HG03280 (cell line): ENCODE data around the gene IL25.
"Not testable (repeated sequence)": the region's sequence is repeated elsewhere in the genome, so short reads cannot be mapped to it uniquely, and the experiment has no call there.

Experiments
- ATAC-seq: cut with Tn5 transposase; IDR thresholded peaks from one replicate; pipeline ENCODE4 v1.9.1; 2021; ENCODE audit warnings: mild to moderate bottlenecking, moderate library complexity; ENCODE audit not compliant: unreplicated experiment

The IL25 gene

GRCh38 chr14:23372509-23372908, at the start of gene IL25:
Gene IL25, plus strand, starts transcription at chr14:23372809.
- ATAC-seq = no peak

GRCh38 chr14:23323838-23324454, 48.7 kb upstream of the IL25 start:
- ATAC-seq = no peak

- no peak for ATAC-seq
Observed at GRCh38 chr14:23324455-23324846, 48.2 kb upstream of the IL25 start.

GRCh38 chr14:23324993-23325392, 47.6 kb upstream of the IL25 start:
- no peak for ATAC-seq

- not testable (repeated sequence) for ATAC-seq
Observed at GRCh38 chr14:23325746-23326145, 46.9 kb upstream of the IL25 start.

GRCh38 chr14:23326491-23327332, 45.9 kb upstream of the IL25 start:
- ATAC-seq = no peak

GRCh38 chr14:23327947-23328744, 44.5 kb upstream of the IL25 start:
- no peak for ATAC-seq

GRCh38 chr14:23335623-23336022, 37.0 kb upstream of the IL25 start:
- ATAC-seq = no peak

GRCh38 chr14:23339506-23340268, 32.9 kb upstream of the IL25 start:
- no peak for ATAC-seq

GRCh38 chr14:23344481-23344880, 28.1 kb upstream of the IL25 start:
- ATAC-seq = no peak

- no peak for ATAC-seq
Observed at GRCh38 chr14:23345987-23346692, 26.5 kb upstream of the IL25 start.

GRCh38 chr14:23346693-23347405, 25.8 kb upstream of the IL25 start:
- ATAC-seq = no peak

- ATAC-seq = no peak
Observed at GRCh38 chr14:23347406-23348296, 25.0 kb upstream of the IL25 start.

GRCh38 chr14:23348297-23348655, 24.3 kb upstream of the IL25 start:
- ATAC-seq = no peak

- no peak for ATAC-seq
Observed at GRCh38 chr14:23349156-23349845, 23.3 kb upstream of the IL25 start.

GRCh38 chr14:23351681-23352505, 20.7 kb upstream of the IL25 start:
- no peak for ATAC-seq
